ENCODE measurements around the gene CDKN2AIP. TPM values are rescaled to one million over a fixed set of nuclear protein-coding genes. Genes with fewer than 3 reads are reported as not detected.

The CDKN2AIP gene
- total and polyA plus RNA-seq, 2 donors from 2014 or later: 11.7 to 15.3 TPM

GRCh38 chr4:183434264-183434663 lies 10.2 kb upstream of the CDKN2AIP start:
- FAIRE-seq: no peak

DNA sequence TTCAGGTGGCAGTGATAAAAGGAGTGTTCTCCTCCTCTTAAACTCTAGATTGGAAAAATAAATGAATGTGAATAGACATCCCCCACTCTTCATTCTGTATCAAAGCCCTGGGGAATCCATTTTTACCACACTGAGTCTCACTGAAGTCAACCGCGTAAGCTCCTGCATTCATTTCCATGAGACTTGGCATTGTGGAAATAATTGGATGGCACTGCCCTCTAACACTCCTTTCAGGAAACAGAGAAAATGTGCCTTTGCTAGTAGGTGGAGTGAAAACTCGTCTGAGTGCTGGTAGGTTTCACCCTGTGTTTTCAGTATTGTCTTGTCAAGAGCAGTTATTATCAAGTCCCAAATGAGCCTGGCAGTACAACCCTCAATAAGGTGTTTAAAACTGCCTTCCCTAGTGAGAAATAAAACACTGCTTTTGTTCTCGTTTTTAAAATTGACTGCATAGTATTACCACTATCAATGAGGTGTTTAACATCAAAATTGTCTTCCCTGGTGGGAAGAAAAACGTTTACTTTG lies 9.7 kb upstream of the CDKN2AIP start:
- no peaks in the 10 kb centered on the region for H3K9me3 ChIP-seq (ENCODE audit: control insufficient read depth in 2 of 3, insufficient read depth in 1 of 3, low read length in 3 of 3)
- FAIRE-seq (no peak), DNase-seq (no peak)
- intact Hi-C loops (cut with DNase I): no loop called here
- H3K4me3 ChIP-seq (ENCODE audit: low read length in 3 of 3): no peak overlapping the region
- no peaks in the 10 kb centered on the region for H3K27me3 ChIP-seq (ENCODE audit: control insufficient read depth, insufficient read depth, low read length)
- no peak overlapping the region for H3K9ac ChIP-seq (ENCODE audit: low read length in 3 of 3)
- no peaks in the 10 kb centered on the region for H3K4me1 ChIP-seq (ENCODE audit: control insufficient read depth in 2 of 3, insufficient read depth in 2 of 3, low read depth in 1 of 3, low read length in 3 of 3)
- H3K36me3 ChIP-seq (ENCODE audit: control insufficient read depth in 2 of 3, insufficient read depth in 3 of 3, low read length in 3 of 3): no peaks in the 10 kb centered on the region
- TF ChIP-seq CTCF (IDR thresholded peaks at IDR 0.05; ENCODE audit: borderline replicate concordance, extremely low read depth, insufficient read depth): no peak
- no peak overlapping the region for H3K27ac ChIP-seq (ENCODE audit: low read depth in 2 of 2, low read length in 2 of 2)

More at GRCh38 chr4:183434264-183434663, 10.2 kb upstream of the CDKN2AIP start:
- no peaks in the 10 kb centered on the region for H3K36me3 ChIP-seq (ENCODE audit: control insufficient read depth in 2 of 3, insufficient read depth in 3 of 3, low read length in 3 of 3)
- no peak for TF ChIP-seq CTCF (IDR thresholded peaks at IDR 0.05; ENCODE audit: borderline replicate concordance, extremely low read depth, insufficient read depth)
- DNase-seq: no peak
- no peak overlapping the region for H3K27ac ChIP-seq (ENCODE audit: low read depth in 2 of 2, low read length in 2 of 2)
- no peak overlapping the region for H3K4me3 ChIP-seq (ENCODE audit: low read length in 3 of 3)
- H3K27me3 ChIP-seq (ENCODE audit: control insufficient read depth, insufficient read depth, low read length): no peaks in the 10 kb centered on the region
- intact Hi-C loops (cut with DNase I): no loop called here
- H3K9me3 ChIP-seq (ENCODE audit: control insufficient read depth in 2 of 3, insufficient read depth in 1 of 3, low read length in 3 of 3): no peaks in the 10 kb centered on the region
- no peaks in the 10 kb centered on the region for H3K4me1 ChIP-seq (ENCODE audit: control insufficient read depth in 2 of 3, insufficient read depth in 2 of 3, low read depth in 1 of 3, low read length in 3 of 3)
- H3K9ac ChIP-seq (ENCODE audit: low read length in 3 of 3): no peak overlapping the region

- no peaks in the 10 kb centered on the region for H3K4me1 ChIP-seq (ENCODE audit: control insufficient read depth in 2 of 3, insufficient read depth in 2 of 3, low read depth in 1 of 3, low read length in 3 of 3)
- DNase-seq (no peak), FAIRE-seq (no peak)
- H3K27ac ChIP-seq (ENCODE audit: low read depth in 2 of 2, low read length in 2 of 2): no peak overlapping the region
- H3K9ac ChIP-seq (ENCODE audit: low read length in 3 of 3): no peak overlapping the region
- H3K9me3 ChIP-seq (ENCODE audit: control insufficient read depth in 2 of 3, insufficient read depth in 1 of 3, low read length in 3 of 3): no peaks in the 10 kb centered on the region
- H3K36me3 ChIP-seq (ENCODE audit: control insufficient read depth in 2 of 3, insufficient read depth in 3 of 3, low read length in 3 of 3): no peaks in the 10 kb centered on the region
- intact Hi-C loops (cut with DNase I): no loop called here
- no peak overlapping the region for H3K4me3 ChIP-seq (ENCODE audit: low read length in 3 of 3)
- no peaks in the 10 kb centered on the region for H3K27me3 ChIP-seq (ENCODE audit: control insufficient read depth, insufficient read depth, low read length)
- TF ChIP-seq CTCF (IDR thresholded peaks at IDR 0.05; ENCODE audit: borderline replicate concordance, extremely low read depth, insufficient read depth): no peak
These were observed 8.6 kb upstream of the CDKN2AIP start for GRCh38 chr4:183435803-183436202.

- Histone ChIP-seq H3K9me3 (ENCODE audit: control insufficient read depth in 2 of 3, insufficient read depth in 1 of 3, low read length in 3 of 3) (no peaks in the 10 kb centered on the region), H3K36me3 (ENCODE audit: control insufficient read depth in 2 of 3, insufficient read depth in 3 of 3, low read length in 3 of 3) (no peaks in the 10 kb centered on the region), H3K27me3 (ENCODE audit: control insufficient read depth, insufficient read depth, low read length) (no peaks in the 10 kb centered on the region), H3K4me3 (ENCODE audit: low read length in 3 of 3) (no peak overlapping the region), H3K4me1 (ENCODE audit: control insufficient read depth in 2 of 3, insufficient read depth in 2 of 3, low read depth in 1 of 3, low read length in 3 of 3) (no peaks in the 10 kb centered on the region), H3K9ac (ENCODE audit: low read length in 3 of 3) (no peak overlapping the region), H3K27ac (ENCODE audit: low read depth in 2 of 2, low read length in 2 of 2) (no peak overlapping the region)
- TF ChIP-seq CTCF (IDR thresholded peaks at IDR 0.05; ENCODE audit: borderline replicate concordance, extremely low read depth, insufficient read depth): no peak
- intact Hi-C loops (cut with DNase I): no loop called here
- FAIRE-seq: no peak
- no peak for DNase-seq
These were observed 8.0 kb upstream of the CDKN2AIP start for GRCh38 chr4:183436417-183436816.

All from kidney (tissue), 14 donors.